Measurements from ENCODE around the gene RIOK1.
"Not testable (repeated sequence)": the region's sequence is repeated elsewhere in the genome, so short reads cannot be mapped to it uniquely, and the experiment has no call there.

DNA sequence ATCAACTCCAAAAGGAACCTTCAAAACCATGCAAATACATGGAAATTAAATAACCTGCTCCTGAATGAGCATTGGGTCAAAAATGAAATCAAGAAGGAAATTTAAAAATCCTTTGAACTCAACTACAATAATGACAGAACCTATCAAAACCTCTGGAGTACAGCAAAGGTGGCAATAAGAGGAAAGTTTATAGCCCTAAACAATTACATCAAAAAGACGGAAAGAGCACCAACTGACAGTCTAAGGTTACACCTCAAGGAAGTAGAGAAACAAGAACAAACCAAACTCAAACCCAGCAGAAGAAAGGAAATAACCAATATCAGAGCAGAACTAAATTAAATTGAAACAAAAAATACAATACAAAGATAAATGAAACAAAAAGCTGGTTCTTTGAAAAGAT lies 39.0 kb upstream of the RIOK1 start:
- not testable (repeated sequence) for TF ChIP-seq CTCF (conservative IDR thresholded peaks at IDR 0.05); EZH2 (IDR thresholded peaks at IDR 0.05; ENCODE audit: low read depth)
